Measurements from ENCODE around the gene KAT6B.
A peak's percentile ranks its signal among the peaks of the same experiment; 100 is the strongest.

The KAT6B gene

GRCh38 chr10:75079436-75080083 is 253.2 kb downstream of the KAT6B start:
- Histone ChIP-seq H4K91ac (ENCODE audit: low read depth, low read length, poor library complexity) (no peak overlapping the region), H2AFZ (ENCODE audit: low read length) (peak overlapping the region; percentile 82), H2BK120ac (ENCODE audit: low read depth, low read length) (no peak overlapping the region), H3K79me1 (ENCODE audit: low read depth, low read length) (peaks cover 2% of the 10 kb centered on the region), H3K4me2 (ENCODE audit: insufficient read depth, low read length, poor library complexity, severe bottlenecking) (no peak overlapping the region), H2BK15ac (ENCODE audit: low read length) (no peak overlapping the region), H2BK5ac (ENCODE audit: low read length) (no peak overlapping the region), H3K4ac (ENCODE audit: low read length) (no peak overlapping the region), H3K23ac (ENCODE audit: low read depth, low read length, poor library complexity) (no peak overlapping the region), H3K18ac (ENCODE audit: low read length) (peak overlapping the region; percentile 79), H3K4me3 (ENCODE audit: low read length in 2 of 2) (no peak overlapping the region), H4K8ac (ENCODE audit: low read depth, low read length) (no peak overlapping the region), H3K9me3 (replicated peaks in 1 of 2; ENCODE audit: control insufficient read depth in 2 of 2, insufficient read depth in 1 of 2, low read depth in 1 of 2, low read length in 2 of 2) (peaks cover 4 to 5% of the 10 kb centered on the region in 2 donors), H3K9ac (ENCODE audit: low read depth, low read length, poor library complexity) (no peak overlapping the region), H2BK12ac (ENCODE audit: low read length) (no peak overlapping the region), H3K27me3 (ENCODE audit: control insufficient read depth in 3 of 3, insufficient read depth in 3 of 3, low read depth in 1 of 3, low read length in 3 of 3) (no peaks in the 10 kb centered on the region), H3K27ac (replicated peaks; ENCODE audit: low read length) (peak overlapping the region; percentile 26), H2AK5ac (ENCODE audit: low read depth, low read length) (no peak overlapping the region), H3K14ac (ENCODE audit: low read length) (no peak overlapping the region), H3K4me1 (ENCODE audit: control insufficient read depth in 2 of 2, insufficient read depth in 1 of 2, low read depth in 1 of 2, low read length in 2 of 2) (peaks cover 15 to 20% of the 10 kb centered on the region in 2 donors), H3K36me3 (replicated peaks in 1 of 2; ENCODE audit: control insufficient read depth in 2 of 2, insufficient read depth in 2 of 2, low read length in 2 of 2) (no peaks in the 10 kb centered on the region)
- WGBS, 2 donors (ENCODE audit: extremely low coverage in 2 of 2, insufficient read length in 2 of 2, insufficient replicate concordance in 1 of 2): no CpG with 5 or more reads among the region's 9 CpGs
- DNase-seq (ENCODE audit: low spot score): no peak

- H3K4ac ChIP-seq (ENCODE audit: low read length): no peak overlapping the region
- WGBS, 2 donors (ENCODE audit: extremely low coverage in 2 of 2, insufficient read length in 2 of 2, insufficient replicate concordance in 1 of 2): no CpG with 5 or more reads among the region's 4 CpGs
- no peak overlapping the region for H3K14ac ChIP-seq (ENCODE audit: low read length)
- H2AK5ac ChIP-seq (ENCODE audit: low read depth, low read length): peak overlapping the region; percentile 57
- no peak overlapping the region for H3K18ac ChIP-seq (ENCODE audit: low read length)
- H2BK12ac ChIP-seq (ENCODE audit: low read length): no peak overlapping the region
- H3K36me3 ChIP-seq (replicated peaks in 1 of 2; ENCODE audit: control insufficient read depth in 2 of 2, insufficient read depth in 2 of 2, low read length in 2 of 2): no peaks in the 10 kb centered on the region
- H4K91ac ChIP-seq (ENCODE audit: low read depth, low read length, poor library complexity): no peak overlapping the region
- H3K4me1 ChIP-seq (ENCODE audit: control insufficient read depth in 2 of 2, insufficient read depth in 1 of 2, low read depth in 1 of 2, low read length in 2 of 2): peaks cover 18 to 24% of the 10 kb centered on the region in 2 donors
- no peak overlapping the region for H3K23ac ChIP-seq (ENCODE audit: low read depth, low read length, poor library complexity)
- no peak overlapping the region for H3K4me3 ChIP-seq (ENCODE audit: low read length in 2 of 2)
- no peak for DNase-seq (ENCODE audit: low spot score)
- no peak overlapping the region for H2BK15ac ChIP-seq (ENCODE audit: low read length)
- H3K27me3 ChIP-seq (ENCODE audit: control insufficient read depth in 3 of 3, insufficient read depth in 3 of 3, low read depth in 1 of 3, low read length in 3 of 3): no peaks in the 10 kb centered on the region
- H2BK5ac ChIP-seq (ENCODE audit: low read length): no peak overlapping the region
- no peak overlapping the region for H3K4me2 ChIP-seq (ENCODE audit: insufficient read depth, low read length, poor library complexity, severe bottlenecking)
- peaks cover 2% of the 10 kb centered on the region for H3K79me1 ChIP-seq (ENCODE audit: low read depth, low read length)
- no peak overlapping the region for H3K9ac ChIP-seq (ENCODE audit: low read depth, low read length, poor library complexity)
- H4K8ac ChIP-seq (ENCODE audit: low read depth, low read length): no peak overlapping the region
- peaks cover 4 to 5% of the 10 kb centered on the region in 2 donors for H3K9me3 ChIP-seq (replicated peaks in 1 of 2; ENCODE audit: control insufficient read depth in 2 of 2, insufficient read depth in 1 of 2, low read depth in 1 of 2, low read length in 2 of 2)
- H3K27ac ChIP-seq (replicated peaks; ENCODE audit: low read length): no peak overlapping the region
- H2AFZ ChIP-seq (ENCODE audit: low read length): no peak overlapping the region
- H2BK120ac ChIP-seq (ENCODE audit: low read depth, low read length): no peak overlapping the region
Observed at GRCh38 chr10:75080554-75080953, 254.2 kb downstream of the KAT6B start.

- H3K18ac ChIP-seq (ENCODE audit: low read length): no peak overlapping the region
- H3K79me1 ChIP-seq (ENCODE audit: low read depth, low read length): peaks cover 2% of the 10 kb centered on the region
- no peak overlapping the region for H3K4me2 ChIP-seq (ENCODE audit: insufficient read depth, low read length, poor library complexity, severe bottlenecking)
- H3K14ac ChIP-seq (ENCODE audit: low read length): no peak overlapping the region
- H2AFZ ChIP-seq (ENCODE audit: low read length): no peak overlapping the region
- no peaks in the 10 kb centered on the region for H3K27me3 ChIP-seq (ENCODE audit: control insufficient read depth in 3 of 3, insufficient read depth in 3 of 3, low read depth in 1 of 3, low read length in 3 of 3)
- H3K4me3 ChIP-seq (ENCODE audit: low read length in 2 of 2): no peak overlapping the region
- H2BK12ac ChIP-seq (ENCODE audit: low read length): no peak overlapping the region
- no peak overlapping the region for H4K8ac ChIP-seq (ENCODE audit: low read depth, low read length)
- DNase-seq (ENCODE audit: low spot score): no peak
- no peak overlapping the region for H3K4ac ChIP-seq (ENCODE audit: low read length)
- no peak overlapping the region for H4K91ac ChIP-seq (ENCODE audit: low read depth, low read length, poor library complexity)
- H3K23ac ChIP-seq (ENCODE audit: low read depth, low read length, poor library complexity): no peak overlapping the region
- H3K27ac ChIP-seq (replicated peaks; ENCODE audit: low read length): no peak overlapping the region
- H3K9me3 ChIP-seq (replicated peaks in 1 of 2; ENCODE audit: control insufficient read depth in 2 of 2, insufficient read depth in 1 of 2, low read depth in 1 of 2, low read length in 2 of 2): peaks cover 4 to 5% of the 10 kb centered on the region in 2 donors
- H2BK15ac ChIP-seq (ENCODE audit: low read length): no peak overlapping the region
- H2AK5ac ChIP-seq (ENCODE audit: low read depth, low read length): no peak overlapping the region
- WGBS, 2 donors (ENCODE audit: extremely low coverage in 2 of 2, insufficient read length in 2 of 2, insufficient replicate concordance in 1 of 2): no CpG with 5 or more reads among the region's 5 CpGs
- no peak overlapping the region for H2BK120ac ChIP-seq (ENCODE audit: low read depth, low read length)
- peaks cover 13 to 23% of the 10 kb centered on the region in 2 donors for H3K4me1 ChIP-seq (ENCODE audit: control insufficient read depth in 2 of 2, insufficient read depth in 1 of 2, low read depth in 1 of 2, low read length in 2 of 2)
- H3K36me3 ChIP-seq (replicated peaks in 1 of 2; ENCODE audit: control insufficient read depth in 2 of 2, insufficient read depth in 2 of 2, low read length in 2 of 2): no peaks in the 10 kb centered on the region
- H3K9ac ChIP-seq (ENCODE audit: low read depth, low read length, poor library complexity): no peak overlapping the region
- no peak overlapping the region for H2BK5ac ChIP-seq (ENCODE audit: low read length)
Observed at GRCh38 chr10:75081379-75081778, 255.0 kb downstream of the KAT6B start.
